Right atrium auricular region (tissue), 2 donors: ENCODE measurements around the gene DGKH. TPM values are rescaled to one million over a fixed set of nuclear protein-coding genes. Genes with fewer than 3 reads are reported as not detected.

Experiments used
- DNase-seq: peaks from one replicate; pipeline ENCODE4 v3.0.0-alpha.2; 2019; ENCODE audit warnings: low spot score
- H3K27ac ChIP-seq, 2 donors: fragments of 200-600 bp; sonication (generic); 1 replicate in 1 of 2; 2 replicates in 1 of 2; pipeline ENCODE4 v1.5.1; 2016 to 2019
- H3K27me3 ChIP-seq, 2 donors: fragments of 200-600 bp; sonication (generic); one replicate each; pipeline versions ENCODE4 v1.5.1 to v1.6.0; 2017 to 2019
- H3K36me3 ChIP-seq: fragments of 200-600 bp; sonication (generic); one replicate; pipeline ENCODE4 v1.5.1; 2016
- H3K4me1 ChIP-seq, 2 donors: fragments of 200-600 bp; sonication (generic); one replicate each; pipeline versions ENCODE4 v1.5.1 to v1.6.0; 2017 to 2019
- H3K4me3 ChIP-seq, 2 donors: fragments of 200-600 bp; sonication (generic); 1 replicate in 1 of 2; 2 replicates in 1 of 2; pipeline ENCODE4 v1.5.1; 2017 to 2019; ENCODE audit warnings: mild to moderate bottlenecking in 1 of 2, moderate library complexity in 1 of 2
- H3K9me3 ChIP-seq, 2 donors: fragments of 200-600 bp; sonication (generic); one replicate each; pipeline ENCODE4 v1.5.1; 2019
- total RNA-seq, 2 donors: library from RNA; depleted of rRNA; stranded (reverse); fragments of >200 nt; gene quantifications; one replicate each; pipeline ENCODE4 v1.1.0, GENCODE V29; 2016
- TF ChIP-seq, protein P1 (sequence below), 2 donors: fragments of 200-600 bp; sonication (generic); IDR thresholded peaks; one replicate each; pipeline ENCODE4 v1.5.1; 2019; ENCODE audit warnings: antibody characterized with exemption in 2 of 2

DGKH gene
- total RNA-seq, 2 donors from 2014 or later: 4.1 to 6.6 TPM

DNA sequence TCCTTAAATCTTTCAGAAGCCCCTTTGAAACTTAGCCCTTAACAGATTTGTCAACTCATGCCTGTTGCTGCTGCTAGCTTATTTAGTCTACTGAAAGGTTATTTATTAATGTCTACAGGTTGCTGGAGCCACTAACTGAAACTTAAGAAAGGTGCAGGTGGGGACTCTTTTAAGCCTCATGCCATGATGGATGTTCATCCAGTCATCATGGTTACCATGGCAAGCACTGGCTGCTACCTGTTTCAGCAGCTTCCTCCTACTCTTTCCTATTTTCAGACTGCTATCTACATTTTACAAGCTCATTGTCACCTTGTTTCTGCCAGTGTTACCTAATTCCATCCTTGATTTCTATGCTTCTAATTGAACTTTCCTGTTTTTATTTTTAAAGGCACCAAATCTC is 27.1 kb downstream of the DGKH start:
- Histone ChIP-seq H3K36me3 (no peaks in the 10 kb centered on the region), H3K4me1 (no peaks in the 10 kb centered on the region), H3K4me3 (no peak overlapping the region), H3K9me3 (no peaks in the 10 kb centered on the region), H3K27me3 (no peaks in the 10 kb centered on the region), H3K27ac (no peak overlapping the region)
- TF ChIP-seq, protein P1, sequence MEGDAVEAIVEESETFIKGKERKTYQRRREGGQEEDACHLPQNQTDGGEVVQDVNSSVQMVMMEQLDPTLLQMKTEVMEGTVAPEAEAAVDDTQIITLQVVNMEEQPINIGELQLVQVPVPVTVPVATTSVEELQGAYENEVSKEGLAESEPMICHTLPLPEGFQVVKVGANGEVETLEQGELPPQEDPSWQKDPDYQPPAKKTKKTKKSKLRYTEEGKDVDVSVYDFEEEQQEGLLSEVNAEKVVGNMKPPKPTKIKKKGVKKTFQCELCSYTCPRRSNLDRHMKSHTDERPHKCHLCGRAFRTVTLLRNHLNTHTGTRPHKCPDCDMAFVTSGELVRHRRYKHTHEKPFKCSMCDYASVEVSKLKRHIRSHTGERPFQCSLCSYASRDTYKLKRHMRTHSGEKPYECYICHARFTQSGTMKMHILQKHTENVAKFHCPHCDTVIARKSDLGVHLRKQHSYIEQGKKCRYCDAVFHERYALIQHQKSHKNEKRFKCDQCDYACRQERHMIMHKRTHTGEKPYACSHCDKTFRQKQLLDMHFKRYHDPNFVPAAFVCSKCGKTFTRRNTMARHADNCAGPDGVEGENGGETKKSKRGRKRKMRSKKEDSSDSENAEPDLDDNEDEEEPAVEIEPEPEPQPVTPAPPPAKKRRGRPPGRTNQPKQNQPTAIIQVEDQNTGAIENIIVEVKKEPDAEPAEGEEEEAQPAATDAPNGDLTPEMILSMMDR (IDR thresholded peaks at IDR 0.05): no peak
- DNase-seq: no peak

DNA sequence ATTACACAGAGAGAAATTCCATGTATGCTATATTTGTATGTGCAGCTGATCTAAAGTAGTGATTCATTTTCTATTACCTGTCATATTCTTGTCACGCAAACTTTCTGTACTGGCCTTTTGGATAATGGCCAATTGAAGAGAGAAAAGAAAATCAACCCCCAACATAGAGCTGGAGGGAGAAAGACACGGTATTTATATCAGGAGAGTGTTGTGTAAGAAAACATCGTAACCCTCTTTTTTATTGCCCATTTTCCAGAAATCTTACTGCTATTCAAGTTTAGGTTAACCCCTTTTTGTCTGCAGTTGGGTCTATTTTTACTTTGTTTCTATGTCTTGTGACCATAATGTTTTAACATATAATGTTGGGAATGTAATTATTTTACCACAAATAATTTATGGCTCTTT is 27.9 kb downstream of the DGKH start:
- DNase-seq: no peak
- Histone ChIP-seq H3K9me3 (no peaks in the 10 kb centered on the region), H3K36me3 (no peaks in the 10 kb centered on the region), H3K4me3 (no peak overlapping the region), H3K27ac (no peak overlapping the region), H3K27me3 (no peaks in the 10 kb centered on the region), H3K4me1 (no peaks in the 10 kb centered on the region)
- TF ChIP-seq, protein P1 (IDR thresholded peaks at IDR 0.05): no peak

DNA sequence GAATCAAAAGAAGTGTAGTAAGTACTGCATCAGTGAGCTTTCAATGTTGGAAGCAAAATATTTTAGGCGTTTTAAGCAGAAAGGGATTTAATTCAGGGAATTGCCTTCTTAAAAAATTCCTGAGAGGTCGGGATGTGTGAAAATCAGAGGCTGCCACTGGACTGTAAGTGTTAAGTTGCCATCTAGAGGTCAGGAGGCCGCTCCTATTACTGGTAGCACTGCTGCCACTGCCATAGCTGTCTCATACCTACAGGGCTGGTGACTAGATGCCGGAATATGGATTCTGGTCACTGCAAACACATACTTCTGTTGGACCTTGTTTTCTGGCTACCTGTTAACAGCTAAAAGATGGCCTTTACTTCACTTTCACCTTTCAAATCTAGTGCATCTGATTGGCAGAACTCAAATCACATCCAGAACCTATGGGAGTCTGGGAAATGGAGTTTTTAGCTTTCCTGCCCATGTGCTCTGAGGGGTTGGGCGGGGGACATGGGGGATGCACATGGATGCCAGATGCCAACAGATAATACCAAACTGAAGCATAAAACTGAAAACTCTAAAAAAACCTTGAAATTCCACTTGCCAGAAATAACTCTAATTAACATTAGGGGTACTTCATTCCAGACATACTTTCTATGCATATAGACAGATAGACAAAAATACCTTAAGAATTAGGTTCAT is 29.8 kb downstream of the DGKH start:
- no peak overlapping the region for H3K4me3 ChIP-seq
- H3K4me1 ChIP-seq: no peaks in the 10 kb centered on the region
- no peak for DNase-seq
- TF ChIP-seq, protein P1 (IDR thresholded peaks at IDR 0.05): no peak
- no peaks in the 10 kb centered on the region for H3K36me3 ChIP-seq
- no peaks in the 10 kb centered on the region for H3K9me3 ChIP-seq
- no peak overlapping the region for H3K27ac ChIP-seq
- no peaks in the 10 kb centered on the region for H3K27me3 ChIP-seq

DNA sequence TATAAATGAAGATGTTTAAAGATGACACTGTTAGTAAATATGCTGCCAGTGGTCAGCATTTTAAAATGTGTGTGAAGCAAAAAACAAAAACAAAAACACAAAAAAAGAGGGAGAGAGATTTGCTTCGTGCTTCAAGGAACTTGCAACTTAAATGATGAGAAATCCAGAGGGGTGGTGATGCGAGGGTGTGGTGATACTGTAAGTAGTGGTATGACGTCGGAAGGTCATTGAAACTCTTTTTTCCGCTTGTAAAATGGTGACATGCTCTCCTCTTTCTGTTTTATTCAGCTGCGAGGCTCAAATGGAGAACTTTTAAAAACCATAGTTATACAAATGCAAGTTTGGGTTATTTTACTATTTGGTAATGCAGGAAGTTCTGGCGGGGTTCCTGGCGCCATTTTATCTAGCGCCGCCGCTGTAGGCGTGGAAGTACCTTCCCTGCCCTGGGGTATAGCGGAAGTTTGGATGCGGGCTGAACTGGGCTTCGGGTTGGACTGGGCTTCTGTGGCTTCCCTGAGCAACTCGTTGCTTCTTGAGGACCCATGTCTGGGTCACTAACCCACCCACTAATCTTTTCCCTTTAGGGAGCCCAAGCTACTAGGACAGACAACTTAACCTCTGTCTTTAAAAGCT is 34.8 kb downstream of the DGKH start:
- Histone ChIP-seq H3K4me1 (no peaks in the 10 kb centered on the region), H3K36me3 (no peaks in the 10 kb centered on the region), H3K9me3 (no peaks in the 10 kb centered on the region), H3K27ac (no peak overlapping the region), H3K4me3 (no peak overlapping the region), H3K27me3 (no peaks in the 10 kb centered on the region)
- DNase-seq: no peak
- TF ChIP-seq, protein P1 (IDR thresholded peaks at IDR 0.05): no peak

DNA sequence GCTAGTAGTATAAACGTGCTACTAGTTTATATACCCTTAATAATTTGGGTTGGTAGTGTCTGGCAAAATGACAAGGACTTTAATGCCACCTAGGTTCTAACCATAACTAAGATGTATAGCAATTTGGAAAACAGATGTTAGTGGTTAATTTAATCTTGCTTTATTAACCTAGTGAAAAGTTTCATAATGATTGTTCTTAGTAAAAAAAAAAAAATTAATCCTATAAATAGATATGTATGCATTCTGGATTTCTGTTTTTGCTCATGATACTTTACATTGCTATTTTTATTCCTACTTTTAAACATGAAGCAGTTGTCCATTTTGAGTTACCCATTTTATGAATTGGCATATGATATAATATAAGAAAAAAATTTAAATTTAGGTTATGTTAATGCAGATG is 36.3 kb downstream of the DGKH start:
- H3K27me3 ChIP-seq: no peaks in the 10 kb centered on the region
- no peak overlapping the region for H3K27ac ChIP-seq
- H3K4me1 ChIP-seq: no peaks in the 10 kb centered on the region
- H3K4me3 ChIP-seq: no peak overlapping the region
- H3K36me3 ChIP-seq: no peaks in the 10 kb centered on the region
- DNase-seq: no peak
- H3K9me3 ChIP-seq: no peaks in the 10 kb centered on the region
- TF ChIP-seq, protein P1 (IDR thresholded peaks at IDR 0.05): no peak
